Inferior parietal cortex (tissue), 1 donor: ENCODE data around the gene DCAF11.

Experiments used
- DNase-seq: peaks from one replicate; pipeline ENCODE4 v3.0.0-alpha.2; 2016; ENCODE audit errors: extremely low spot score

Gene DCAF11

GRCh38 chr14:24121210-24121609, 6.6 kb downstream of the DCAF11 start:
- DNase-seq = no peak

GRCh38 chr14:24122416-24122815, 7.8 kb downstream of the DCAF11 start:
- DNase-seq = no peak

GRCh38 chr14:24122898-24123297, 8.3 kb downstream of the DCAF11 start:
- DNase-seq = no peak

- DNase-seq = no peak
Measured at GRCh38 chr14:24123424-24124417, 9.1 kb downstream of the DCAF11 start.

GRCh38 chr14:24126939-24127338, 12.4 kb downstream of the DCAF11 start:
- DNase-seq = no peak

GRCh38 chr14:24127673-24128072, 13.1 kb downstream of the DCAF11 start:
- DNase-seq = no peak

- no peak for DNase-seq
Measured at GRCh38 chr14:24129410-24129998, 14.9 kb downstream of the DCAF11 start.

- DNase-seq = no peak
Measured at GRCh38 chr14:24130380-24130716, 15.8 kb downstream of the DCAF11 start, which contains the start of gene FITM1. Gene FITM1 (plus strand): TSS chr14:24130659. CDS start chr14:24131564, 905 bp downstream.

- DNase-seq = no peak
Measured at GRCh38 chr14:24130717-24131548, 16.4 kb downstream of the DCAF11 start.

- no peak for DNase-seq
Measured at GRCh38 chr14:24131549-24131966, 17.0 kb downstream of the DCAF11 start.

- no peak for DNase-seq
Measured at GRCh38 chr14:24132061-24132685, 17.6 kb downstream of the DCAF11 start.

- no peak for DNase-seq
Measured at GRCh38 chr14:24132976-24133375, 18.4 kb downstream of the DCAF11 start.

- no peak for DNase-seq
Measured at GRCh38 chr14:24133735-24134134, 19.2 kb downstream of the DCAF11 start.

GRCh38 chr14:24135584-24135833, 20.9 kb downstream of the DCAF11 start:
- no peak for DNase-seq

GRCh38 chr14:24135834-24136683, 21.5 kb downstream of the DCAF11 start, which contains the start of gene PSME1:
Gene PSME1 (plus strand): TSS chr14:24136194. CDS start chr14:24136263, 69 bp downstream.
- DNase-seq = peak; percentile 83

- DNase-seq = no peak
Measured at GRCh38 chr14:24136684-24137528, 22.3 kb downstream of the DCAF11 start.

- DNase-seq = no peak
Measured at GRCh38 chr14:24137529-24138395, 23.2 kb downstream of the DCAF11 start.

GRCh38 chr14:24138396-24139271, 24.1 kb downstream of the DCAF11 start:
- DNase-seq = no peak
